Cardiac muscle cell (in vitro differentiated cells and primary cell): Measurements from ENCODE around the gene CTNNA3. TPM values are rescaled to one million over a fixed set of nuclear protein-coding genes. Genes with fewer than 3 reads are reported as not detected.

ENCODE experiments used
- DNase-seq, 2 donors: peaks; one replicate each; pipeline versions ENCODE4 v3.0.0 to v3.0.0-alpha.2; 2010 to 2017; ENCODE audit warnings: low read depth in 1 of 2, low spot score in 1 of 2
- H3K27ac ChIP-seq: fragments of 200-600 bp; sonication (generic); 2 replicates; pipeline ENCODE4 v1.5.1; 2016
- H3K27me3 ChIP-seq: fragments of 200-600 bp; sonication (generic); 2 replicates; pipeline ENCODE4 v1.6.0; 2016; ENCODE audit warnings: control low read depth
- H3K36me3 ChIP-seq: fragments of 200-600 bp; sonication (generic); 2 replicates; pipeline ENCODE4 v1.5.1; 2016; ENCODE audit warnings: control low read depth
- H3K4me1 ChIP-seq: fragments of 200-600 bp; sonication (generic); 2 replicates; pipeline ENCODE4 v1.8.1; 2017; ENCODE audit warnings: low read depth, mild to moderate bottlenecking, mixed run types
- H3K4me3 ChIP-seq: fragments of 200-600 bp; sonication (generic); 2 replicates; pipeline ENCODE4 v1.5.1; 2016; ENCODE audit warnings: mild to moderate bottlenecking
- H3K9me3 ChIP-seq: fragments of 200-600 bp; sonication (generic); 2 replicates; pipeline ENCODE4 v1.5.1; 2017; ENCODE audit warnings: low read depth, mild to moderate bottlenecking, control low read depth
- CTCF ChIP-seq: IDR thresholded peaks from 2 replicates; pipeline ENCODE4 v1.5.1; 2012; ENCODE audit warnings: low read depth, mild to moderate bottlenecking, low read length
- polyA plus RNA-seq: library from polyadenylated mRNA; unstranded; fragments of >200 nt; fragmentation: Nextera tagmentation; extraction: Ambion mirVana; gene quantifications from 2 replicates; pipeline ENCODE4 v1.2.1, GENCODE V29; 2016
- total RNA-seq: library from RNA; depleted of rRNA; stranded (reverse); fragments of >200 nt; gene quantifications from 2 replicates; pipeline ENCODE4 v1.2.3, GENCODE V29; 2016

The CTNNA3 gene
- total and polyA plus RNA-seq, 2 experiments from 2014 or later: 55.8 to 71.7 TPM

GRCh38 chr10:66780796-66781195 lies 915.2 kb downstream of the CTNNA3 start:
- Histone ChIP-seq H3K4me3 (no peak overlapping the region), H3K27me3 (no peaks in the 10 kb centered on the region), H3K9me3 (no peaks in the 10 kb centered on the region), H3K36me3 (no peaks in the 10 kb centered on the region), H3K27ac (no peak overlapping the region), H3K4me1 (peaks cover 7% of the 10 kb centered on the region)
- TF ChIP-seq CTCF: no peak
- no peak for DNase-seq

- H3K9me3 ChIP-seq: no peaks in the 10 kb centered on the region
- peaks cover 7% of the 10 kb centered on the region for H3K4me1 ChIP-seq
- no peak overlapping the region for H3K4me3 ChIP-seq
- DNase-seq: no peak
- no peak for TF ChIP-seq CTCF
- H3K36me3 ChIP-seq: no peaks in the 10 kb centered on the region
- no peaks in the 10 kb centered on the region for H3K27me3 ChIP-seq
- peak overlapping the region; percentile 12 for H3K27ac ChIP-seq
These were observed 917.6 kb downstream of the CTNNA3 start for GRCh38 chr10:66778351-66778750.

GRCh38 chr10:66777665-66778064 lies 918.3 kb downstream of the CTNNA3 start:
- H3K36me3 ChIP-seq: no peaks in the 10 kb centered on the region
- no peak for DNase-seq
- TF ChIP-seq CTCF: no peak

GRCh38 chr10:66773472-66773817 lies 922.5 kb downstream of the CTNNA3 start:
- peaks cover 6% of the 10 kb centered on the region for H3K4me1 ChIP-seq
- H3K4me3 ChIP-seq: no peak overlapping the region
- TF ChIP-seq CTCF: no peak
- H3K27ac ChIP-seq: no peak overlapping the region
- H3K36me3 ChIP-seq: no peaks in the 10 kb centered on the region
- no peaks in the 10 kb centered on the region for H3K9me3 ChIP-seq
- no peak for DNase-seq
- H3K27me3 ChIP-seq: no peaks in the 10 kb centered on the region

More at GRCh38 chr10:66777665-66778064, 918.3 kb downstream of the CTNNA3 start:
- no peaks in the 10 kb centered on the region for H3K9me3 ChIP-seq
- H3K4me1 ChIP-seq: peaks cover 7% of the 10 kb centered on the region
- H3K27me3 ChIP-seq: no peaks in the 10 kb centered on the region
- no peak overlapping the region for H3K4me3 ChIP-seq
- H3K27ac ChIP-seq: peak overlapping the region; percentile 12

- Histone ChIP-seq H3K27ac (no peak overlapping the region), H3K4me1 (peaks cover under 1% of the 10 kb centered on the region), H3K9me3 (no peaks in the 10 kb centered on the region), H3K36me3 (no peaks in the 10 kb centered on the region), H3K4me3 (no peak overlapping the region), H3K27me3 (no peaks in the 10 kb centered on the region)
- DNase-seq: no peak
- no peak for TF ChIP-seq CTCF
These were observed 923.2 kb downstream of the CTNNA3 start for GRCh38 chr10:66772548-66773471.
